ENCODE measurements around the gene MKRN2.

MKRN2 gene, protein sequence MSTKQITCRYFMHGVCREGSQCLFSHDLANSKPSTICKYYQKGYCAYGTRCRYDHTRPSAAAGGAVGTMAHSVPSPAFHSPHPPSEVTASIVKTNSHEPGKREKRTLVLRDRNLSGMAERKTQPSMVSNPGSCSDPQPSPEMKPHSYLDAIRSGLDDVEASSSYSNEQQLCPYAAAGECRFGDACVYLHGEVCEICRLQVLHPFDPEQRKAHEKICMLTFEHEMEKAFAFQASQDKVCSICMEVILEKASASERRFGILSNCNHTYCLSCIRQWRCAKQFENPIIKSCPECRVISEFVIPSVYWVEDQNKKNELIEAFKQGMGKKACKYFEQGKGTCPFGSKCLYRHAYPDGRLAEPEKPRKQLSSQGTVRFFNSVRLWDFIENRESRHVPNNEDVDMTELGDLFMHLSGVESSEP

DNA sequence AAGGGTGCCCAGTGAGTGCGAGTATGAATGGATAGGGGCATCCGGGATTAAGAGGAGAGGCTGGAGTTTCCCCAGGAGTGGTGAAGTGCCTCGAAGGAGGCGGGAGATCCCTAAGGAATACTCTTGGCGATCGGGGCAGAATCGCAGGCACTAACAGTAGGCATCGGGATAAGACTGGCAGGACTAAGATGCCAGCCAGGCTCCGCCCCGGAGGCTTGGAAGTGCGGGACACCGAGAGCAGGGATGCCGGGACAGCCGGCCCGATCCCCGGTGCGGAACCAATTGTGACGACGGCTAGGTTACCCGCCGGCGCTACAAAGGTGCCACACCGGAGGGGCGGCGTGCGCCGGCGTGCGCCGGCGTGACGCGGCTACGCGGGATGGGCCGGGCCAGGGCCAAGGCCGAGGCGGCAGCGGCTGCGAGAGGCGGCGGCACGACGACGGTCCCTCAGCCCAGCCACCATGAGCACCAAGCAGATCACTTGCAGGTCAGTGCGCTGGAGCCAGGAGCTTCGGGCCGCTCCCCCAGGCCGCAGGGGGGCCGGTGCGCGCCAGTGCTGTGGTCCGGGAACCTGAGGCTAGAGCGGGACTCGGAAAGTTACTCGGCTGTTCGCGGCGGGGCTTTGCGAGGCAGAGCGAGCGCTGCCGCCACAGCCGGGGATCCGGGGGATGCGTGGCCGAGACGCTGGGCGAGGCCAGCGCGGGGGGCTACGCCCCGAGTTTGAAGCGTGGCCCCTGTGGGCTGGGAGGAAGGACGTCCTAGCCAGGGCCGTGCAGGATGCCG, at the start of gene MKRN2:
Gene MKRN2, plus strand, starts transcription at position 398 of the 783 bp plus-strand sequence. Its CDS starts 64 bp downstream, at position 462.
- TF ChIP-seq NFIC (IDR thresholded peaks at IDR 0.05) (peak; percentile 18; the same call in 1 of the 2 replicates), TCF12 (IDR thresholded peaks at IDR 0.05; ENCODE audit: low read depth) (peak; percentile 78; the same call in 1 of the 2 replicates), ZBTB7A (IDR thresholded peaks at IDR 0.05; ENCODE audit: low read depth) (peak; percentile 86; the same call in 1 of the 2 replicates), YY1 (IDR thresholded peaks at IDR 0.05; ENCODE audit: low read depth) (peak; percentile 74), TAF1 (IDR thresholded peaks at IDR 0.05; ENCODE audit: low read depth) (peak; percentile 91), FOXM1 (IDR thresholded peaks at IDR 0.05; ENCODE audit: borderline replicate concordance, low read depth) (no peak), EGR1 (IDR thresholded peaks at IDR 0.05) (no peak), EP300 (IDR thresholded peaks at IDR 0.05; ENCODE audit: borderline replicate concordance) (peak; percentile 7; the same call in 1 of the 2 replicates), RAD21 (IDR thresholded peaks at IDR 0.05; ENCODE audit: low read depth) (no peak), CREB1 (IDR thresholded peaks at IDR 0.05; ENCODE audit: low read depth) (peak; percentile 58; the same call in 1 of the 2 replicates), CEBPB (IDR thresholded peaks at IDR 0.05) (no peak), TEAD4 (IDR thresholded peaks at IDR 0.05) (peak; percentile 31; the same call in 1 of the 2 replicates)
- TF ChIP-seq, protein P1, sequence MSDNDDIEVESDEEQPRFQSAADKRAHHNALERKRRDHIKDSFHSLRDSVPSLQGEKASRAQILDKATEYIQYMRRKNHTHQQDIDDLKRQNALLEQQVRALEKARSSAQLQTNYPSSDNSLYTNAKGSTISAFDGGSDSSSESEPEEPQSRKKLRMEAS (IDR thresholded peaks at IDR 0.05) = peak; percentile 86
- TF ChIP-seq, protein P2, sequence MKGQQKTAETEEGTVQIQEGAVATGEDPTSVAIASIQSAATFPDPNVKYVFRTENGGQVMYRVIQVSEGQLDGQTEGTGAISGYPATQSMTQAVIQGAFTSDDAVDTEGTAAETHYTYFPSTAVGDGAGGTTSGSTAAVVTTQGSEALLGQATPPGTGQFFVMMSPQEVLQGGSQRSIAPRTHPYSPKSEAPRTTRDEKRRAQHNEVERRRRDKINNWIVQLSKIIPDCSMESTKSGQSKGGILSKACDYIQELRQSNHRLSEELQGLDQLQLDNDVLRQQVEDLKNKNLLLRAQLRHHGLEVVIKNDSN (IDR thresholded peaks at IDR 0.05) = peak; percentile 57
- TF ChIP-seq, protein P3, sequence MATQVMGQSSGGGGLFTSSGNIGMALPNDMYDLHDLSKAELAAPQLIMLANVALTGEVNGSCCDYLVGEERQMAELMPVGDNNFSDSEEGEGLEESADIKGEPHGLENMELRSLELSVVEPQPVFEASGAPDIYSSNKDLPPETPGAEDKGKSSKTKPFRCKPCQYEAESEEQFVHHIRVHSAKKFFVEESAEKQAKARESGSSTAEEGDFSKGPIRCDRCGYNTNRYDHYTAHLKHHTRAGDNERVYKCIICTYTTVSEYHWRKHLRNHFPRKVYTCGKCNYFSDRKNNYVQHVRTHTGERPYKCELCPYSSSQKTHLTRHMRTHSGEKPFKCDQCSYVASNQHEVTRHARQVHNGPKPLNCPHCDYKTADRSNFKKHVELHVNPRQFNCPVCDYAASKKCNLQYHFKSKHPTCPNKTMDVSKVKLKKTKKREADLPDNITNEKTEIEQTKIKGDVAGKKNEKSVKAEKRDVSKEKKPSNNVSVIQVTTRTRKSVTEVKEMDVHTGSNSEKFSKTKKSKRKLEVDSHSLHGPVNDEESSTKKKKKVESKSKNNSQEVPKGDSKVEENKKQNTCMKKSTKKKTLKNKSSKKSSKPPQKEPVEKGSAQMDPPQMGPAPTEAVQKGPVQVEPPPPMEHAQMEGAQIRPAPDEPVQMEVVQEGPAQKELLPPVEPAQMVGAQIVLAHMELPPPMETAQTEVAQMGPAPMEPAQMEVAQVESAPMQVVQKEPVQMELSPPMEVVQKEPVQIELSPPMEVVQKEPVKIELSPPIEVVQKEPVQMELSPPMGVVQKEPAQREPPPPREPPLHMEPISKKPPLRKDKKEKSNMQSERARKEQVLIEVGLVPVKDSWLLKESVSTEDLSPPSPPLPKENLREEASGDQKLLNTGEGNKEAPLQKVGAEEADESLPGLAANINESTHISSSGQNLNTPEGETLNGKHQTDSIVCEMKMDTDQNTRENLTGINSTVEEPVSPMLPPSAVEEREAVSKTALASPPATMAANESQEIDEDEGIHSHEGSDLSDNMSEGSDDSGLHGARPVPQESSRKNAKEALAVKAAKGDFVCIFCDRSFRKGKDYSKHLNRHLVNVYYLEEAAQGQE (IDR thresholded peaks at IDR 0.05; ENCODE audit: low read depth) = peak; percentile 3; the same call in 1 of the 2 replicates

DNA sequence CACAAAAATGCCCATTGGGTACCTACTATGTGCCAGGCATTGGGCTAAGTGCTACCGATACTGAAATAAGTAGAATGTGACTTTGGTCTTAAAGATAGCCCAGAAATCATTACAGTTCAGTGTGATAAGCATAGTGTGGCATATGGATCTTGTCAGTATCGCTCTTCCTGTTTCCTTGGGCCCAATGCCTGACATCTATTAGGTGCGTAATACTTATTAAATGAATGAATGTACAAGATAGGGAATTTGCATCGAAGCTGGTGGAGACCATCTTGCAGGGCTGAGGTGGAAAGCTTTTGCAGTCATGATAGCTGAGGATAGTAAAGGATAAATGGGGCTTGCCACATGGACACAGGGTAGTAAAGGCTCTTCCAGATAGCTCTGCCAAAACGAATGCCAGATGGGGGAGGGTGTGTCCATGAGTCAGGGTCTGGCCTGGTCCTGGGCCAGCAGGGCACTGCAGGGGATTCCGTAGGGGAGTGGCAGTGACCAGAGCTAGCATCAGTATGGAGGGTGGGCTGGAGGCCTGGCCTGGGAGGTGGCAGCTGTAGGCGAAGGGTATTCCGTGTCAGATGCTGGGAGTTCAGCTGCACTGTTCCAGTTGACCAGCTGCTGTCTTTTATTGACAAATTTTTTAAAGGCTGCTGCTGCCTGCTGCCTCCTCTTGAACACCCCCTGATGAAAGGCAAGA, 49.2 kb upstream of the MKRN2 start:
- TF ChIP-seq EGR1 (IDR thresholded peaks at IDR 0.05) (no peak), ZBTB7A (IDR thresholded peaks at IDR 0.05; ENCODE audit: low read depth) (no peak), CREB1 (IDR thresholded peaks at IDR 0.05; ENCODE audit: low read depth) (no peak), FOXM1 (IDR thresholded peaks at IDR 0.05; ENCODE audit: borderline replicate concordance, low read depth) (no peak), EP300 (IDR thresholded peaks at IDR 0.05; ENCODE audit: borderline replicate concordance) (no peak), NFIC (IDR thresholded peaks at IDR 0.05) (no peak), RAD21 (IDR thresholded peaks at IDR 0.05; ENCODE audit: low read depth) (no peak), YY1 (IDR thresholded peaks at IDR 0.05; ENCODE audit: low read depth) (no peak), TCF12 (IDR thresholded peaks at IDR 0.05; ENCODE audit: low read depth) (no peak), TAF1 (IDR thresholded peaks at IDR 0.05; ENCODE audit: low read depth) (no peak), TEAD4 (IDR thresholded peaks at IDR 0.05) (no peak), CEBPB (IDR thresholded peaks at IDR 0.05) (no peak)
- TF ChIP-seq, protein P2 (IDR thresholded peaks at IDR 0.05) = no peak
- TF ChIP-seq, protein P3 (IDR thresholded peaks at IDR 0.05; ENCODE audit: low read depth) = no peak
- TF ChIP-seq, protein P1 (IDR thresholded peaks at IDR 0.05) = no peak

DNA sequence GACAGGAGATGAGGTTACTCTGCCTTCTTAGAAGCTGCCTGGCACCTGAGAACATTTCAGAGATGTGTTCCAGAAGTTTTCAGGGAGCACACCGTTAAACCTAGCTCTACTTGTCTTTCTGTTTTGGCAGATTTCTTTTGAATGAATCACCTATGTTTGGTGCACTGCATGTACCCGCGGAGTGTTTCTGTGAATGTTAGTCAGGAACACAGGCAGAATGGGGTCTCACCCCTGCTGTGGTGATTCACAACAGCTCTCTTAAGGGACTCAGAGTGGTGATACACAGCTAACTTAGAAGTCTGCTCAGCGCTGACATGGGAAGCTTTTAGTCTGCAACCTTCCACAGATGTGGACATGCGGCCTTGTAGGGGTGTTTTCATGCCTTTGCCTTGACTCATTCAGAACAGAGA, 48.6 kb upstream of the MKRN2 start:
- TF ChIP-seq RAD21 (IDR thresholded peaks at IDR 0.05; ENCODE audit: low read depth) (no peak), YY1 (IDR thresholded peaks at IDR 0.05; ENCODE audit: low read depth) (no peak), TEAD4 (IDR thresholded peaks at IDR 0.05) (no peak), CREB1 (IDR thresholded peaks at IDR 0.05; ENCODE audit: low read depth) (no peak), FOXM1 (IDR thresholded peaks at IDR 0.05; ENCODE audit: borderline replicate concordance, low read depth) (no peak), ZBTB7A (IDR thresholded peaks at IDR 0.05; ENCODE audit: low read depth) (no peak), TCF12 (IDR thresholded peaks at IDR 0.05; ENCODE audit: low read depth) (no peak), EP300 (IDR thresholded peaks at IDR 0.05; ENCODE audit: borderline replicate concordance) (no peak), EGR1 (IDR thresholded peaks at IDR 0.05) (no peak), CEBPB (IDR thresholded peaks at IDR 0.05) (no peak), TAF1 (IDR thresholded peaks at IDR 0.05; ENCODE audit: low read depth) (no peak), NFIC (IDR thresholded peaks at IDR 0.05) (no peak)
- TF ChIP-seq, protein P3 (IDR thresholded peaks at IDR 0.05; ENCODE audit: low read depth) = no peak
- TF ChIP-seq, protein P2 (IDR thresholded peaks at IDR 0.05) = no peak
- TF ChIP-seq, protein P1 (IDR thresholded peaks at IDR 0.05) = no peak

All from Ishikawa (cell line).